ENCODE measurements around the gene BORCS6.

DNA sequence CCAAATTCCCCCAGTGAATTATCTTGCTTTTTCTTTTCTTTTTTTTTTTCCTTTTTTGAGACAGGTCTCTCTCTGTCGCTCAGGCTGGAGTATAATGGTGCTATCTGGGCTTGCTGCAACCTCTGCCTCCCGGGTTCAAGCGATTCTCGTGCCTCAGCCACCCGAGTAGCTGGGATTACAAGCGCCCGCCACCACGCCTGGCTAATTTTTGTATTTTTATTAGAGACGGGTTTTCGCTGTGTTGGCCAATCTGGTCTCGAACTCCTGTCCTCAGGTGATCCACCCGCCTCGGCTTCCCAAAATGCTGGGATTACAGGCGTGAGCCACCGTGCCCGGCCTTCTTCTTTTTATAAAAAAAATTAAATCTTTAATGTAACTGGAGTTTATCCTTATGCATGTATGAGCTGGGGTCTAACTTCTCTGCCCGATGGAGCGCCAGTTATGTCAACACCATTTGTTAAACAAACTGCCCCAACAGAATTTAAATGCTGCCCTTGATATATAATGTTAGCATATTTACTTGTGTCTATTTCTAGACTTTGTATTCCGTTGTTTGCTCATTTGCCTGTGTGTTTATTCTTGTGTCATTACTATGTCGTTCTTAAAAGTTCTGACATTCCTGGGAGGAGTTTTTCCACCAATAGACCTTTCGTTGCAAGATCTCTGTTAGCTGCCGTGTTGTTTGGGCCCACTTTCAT is 20.9 kb upstream of the BORCS6 start:
- TF ChIP-seq, protein P1, sequence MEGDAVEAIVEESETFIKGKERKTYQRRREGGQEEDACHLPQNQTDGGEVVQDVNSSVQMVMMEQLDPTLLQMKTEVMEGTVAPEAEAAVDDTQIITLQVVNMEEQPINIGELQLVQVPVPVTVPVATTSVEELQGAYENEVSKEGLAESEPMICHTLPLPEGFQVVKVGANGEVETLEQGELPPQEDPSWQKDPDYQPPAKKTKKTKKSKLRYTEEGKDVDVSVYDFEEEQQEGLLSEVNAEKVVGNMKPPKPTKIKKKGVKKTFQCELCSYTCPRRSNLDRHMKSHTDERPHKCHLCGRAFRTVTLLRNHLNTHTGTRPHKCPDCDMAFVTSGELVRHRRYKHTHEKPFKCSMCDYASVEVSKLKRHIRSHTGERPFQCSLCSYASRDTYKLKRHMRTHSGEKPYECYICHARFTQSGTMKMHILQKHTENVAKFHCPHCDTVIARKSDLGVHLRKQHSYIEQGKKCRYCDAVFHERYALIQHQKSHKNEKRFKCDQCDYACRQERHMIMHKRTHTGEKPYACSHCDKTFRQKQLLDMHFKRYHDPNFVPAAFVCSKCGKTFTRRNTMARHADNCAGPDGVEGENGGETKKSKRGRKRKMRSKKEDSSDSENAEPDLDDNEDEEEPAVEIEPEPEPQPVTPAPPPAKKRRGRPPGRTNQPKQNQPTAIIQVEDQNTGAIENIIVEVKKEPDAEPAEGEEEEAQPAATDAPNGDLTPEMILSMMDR (conservative IDR thresholded peaks at IDR 0.05): no peak
- no peak for TF ChIP-seq EZH2 (IDR thresholded peaks at IDR 0.05; ENCODE audit: low read depth)

Data from PC-9 (cell line).